ENCODE measurements around the gene ATP6V0B. TPM values are rescaled to one million over a fixed set of nuclear protein-coding genes. Genes with fewer than 3 reads are reported as not detected.

Gene ATP6V0B
- total and polyA plus RNA-seq, 9 of the 15 experiments (the other 6 are each of a cell fraction or from before 2014, with no cell fraction given): 137 to 328 (median 220) TPM

- TF ChIP-seq CREB1 (IDR thresholded peaks at IDR 0.05) (no peak), CREB1 (CRISPR knock-in tag; IDR thresholded peaks at IDR 0.05) (no peak; the same call in 1 of the 2 replicates), ZNF668 (CRISPR knock-in tag; IDR thresholded peaks at IDR 0.05) (no peak), KAT7 (CRISPR knock-in tag; IDR thresholded peaks at IDR 0.05; ENCODE audit: borderline replicate concordance) (no peak), E2F4 (CRISPR knock-in tag; IDR thresholded peaks at IDR 0.05; ENCODE audit: low read depth) (0 out of 2 replicates have a peak, but pooled peaks have one; percentile 57), ILF3 (IDR thresholded peaks at IDR 0.05; ENCODE audit: borderline replicate concordance) (no peak), ZNF764 (CRISPR knock-in tag; IDR thresholded peaks at IDR 0.05; ENCODE audit: low read depth) (no peak), SMARCA4 (IDR thresholded peaks at IDR 0.05) (no peak), ZBTB49 (CRISPR knock-in tag; IDR thresholded peaks at IDR 0.05; ENCODE audit: borderline replicate concordance) (0 out of 2 replicates have a peak, but pooled peaks have one; percentile 15), MTF1 (CRISPR knock-in tag; IDR thresholded peaks at IDR 0.05; ENCODE audit: borderline replicate concordance) (no peak), FOXP1 (CRISPR knock-in tag; IDR thresholded peaks at IDR 0.05) (no peak), SMC3 (conservative IDR thresholded peaks at IDR 0.05; ENCODE audit: insufficient read depth, low read depth, low read length) (peak; percentile 96), PKNOX1 (IDR thresholded peaks at IDR 0.05) (0 out of 2 replicates have a peak, but pooled peaks have one; percentile 4), PRPF4 (IDR thresholded peaks at IDR 0.05; ENCODE audit: insufficient read depth, low read depth, low read length, poor library complexity, severe bottlenecking) (no peak), NEUROD1 (IDR thresholded peaks at IDR 0.05; ENCODE audit: borderline replicate concordance, low read depth, low read length, partially characterized antibody) (no peak), NBN (IDR thresholded peaks at IDR 0.05; ENCODE audit: low read depth) (peak; percentile 43; the same call in 1 of the 2 replicates)
Observed at GRCh38 chr1:43934101-43934985, 40.4 kb upstream of the ATP6V0B start (continued).

Data from K562 (cell line).